ENCODE measurements around the gene FOXK2. TPM values are rescaled to one million over a fixed set of nuclear protein-coding genes. Genes with fewer than 3 reads are reported as not detected.
A peak's percentile ranks its signal among the peaks of the same experiment; 100 is the strongest.
"Not testable (repeated sequence)": the region's sequence is repeated elsewhere in the genome, so short reads cannot be mapped to it uniquely, and the experiment has no call there.

The FOXK2 gene
- total and polyA plus RNA-seq, 2 experiments from 2014 or later = 22.0 to 63.0 TPM

- Histone ChIP-seq H3K36me3 (peaks cover 39% of the 10 kb centered on the region), H3K27me3 (no peaks in the 10 kb centered on the region), H3K4me1 (ENCODE audit: low read depth) (no peaks in the 10 kb centered on the region), H3K4me3 (no peak overlapping the region), H3K9me3 (ENCODE audit: low read depth) (no peaks in the 10 kb centered on the region), H3K27ac (no peak overlapping the region)
- no peak for TF ChIP-seq CTCF (IDR thresholded peaks at IDR 0.05; ENCODE audit: low read depth, low read length)
- DNase-seq (ENCODE audit: low read depth in 1 of 2, low spot score in 1 of 2) = no peak
These were observed 63.2 kb downstream of the FOXK2 start for GRCh38 chr17:82582709-82583108.

DNA sequence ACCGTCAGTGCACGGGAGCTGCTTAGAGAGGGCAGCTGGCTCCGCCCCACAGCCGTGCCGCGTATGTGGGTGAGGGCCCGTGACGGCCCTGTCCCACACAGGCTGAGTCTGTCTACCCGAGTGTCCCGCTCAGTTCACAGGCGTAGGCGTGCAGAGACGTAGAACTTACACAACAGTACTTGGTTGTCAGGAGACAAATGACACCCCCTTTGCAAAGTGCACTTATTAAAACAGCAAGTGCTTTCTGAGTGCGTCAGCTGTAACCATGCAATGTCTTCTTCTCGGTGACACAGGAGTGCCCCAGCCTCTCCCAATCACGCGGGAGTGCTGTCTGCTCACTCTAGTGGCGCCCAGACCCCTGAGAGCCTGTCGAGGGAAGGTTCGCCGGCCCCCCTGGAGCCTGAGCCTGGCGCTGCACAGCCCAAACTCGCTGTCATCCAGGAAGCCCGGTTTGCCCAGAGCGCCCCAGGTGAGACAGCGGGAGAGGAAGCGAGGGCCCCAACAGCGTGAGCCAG, 64.2 kb downstream of the FOXK2 start:
- H3K4me3 ChIP-seq = no peak overlapping the region
- H3K27ac ChIP-seq = peak overlapping the region; percentile 35
- no peaks in the 10 kb centered on the region for H3K27me3 ChIP-seq
- H3K9me3 ChIP-seq (ENCODE audit: low read depth) = no peaks in the 10 kb centered on the region
- no peaks in the 10 kb centered on the region for H3K4me1 ChIP-seq (ENCODE audit: low read depth)
- peaks cover 37% of the 10 kb centered on the region for H3K36me3 ChIP-seq
- no peak for TF ChIP-seq CTCF (IDR thresholded peaks at IDR 0.05; ENCODE audit: low read depth, low read length)
- DNase-seq (ENCODE audit: low read depth in 1 of 2, low spot score in 1 of 2) = peak in 1 of 2 donors; percentile 29

GRCh38 chr17:82585935-82586575, 66.5 kb downstream of the FOXK2 start:
- peak in 1 of 2 donors; percentile 67 for DNase-seq (ENCODE audit: low read depth in 1 of 2, low spot score in 1 of 2)
- H3K27ac ChIP-seq; H3K4me1 ChIP-seq (ENCODE audit: low read depth); H3K4me3 ChIP-seq; H3K27me3 ChIP-seq; H3K9me3 ChIP-seq (ENCODE audit: low read depth): not testable (repeated sequence)
- H3K36me3 ChIP-seq = peaks cover 32% of the 10 kb centered on the region

DNA sequence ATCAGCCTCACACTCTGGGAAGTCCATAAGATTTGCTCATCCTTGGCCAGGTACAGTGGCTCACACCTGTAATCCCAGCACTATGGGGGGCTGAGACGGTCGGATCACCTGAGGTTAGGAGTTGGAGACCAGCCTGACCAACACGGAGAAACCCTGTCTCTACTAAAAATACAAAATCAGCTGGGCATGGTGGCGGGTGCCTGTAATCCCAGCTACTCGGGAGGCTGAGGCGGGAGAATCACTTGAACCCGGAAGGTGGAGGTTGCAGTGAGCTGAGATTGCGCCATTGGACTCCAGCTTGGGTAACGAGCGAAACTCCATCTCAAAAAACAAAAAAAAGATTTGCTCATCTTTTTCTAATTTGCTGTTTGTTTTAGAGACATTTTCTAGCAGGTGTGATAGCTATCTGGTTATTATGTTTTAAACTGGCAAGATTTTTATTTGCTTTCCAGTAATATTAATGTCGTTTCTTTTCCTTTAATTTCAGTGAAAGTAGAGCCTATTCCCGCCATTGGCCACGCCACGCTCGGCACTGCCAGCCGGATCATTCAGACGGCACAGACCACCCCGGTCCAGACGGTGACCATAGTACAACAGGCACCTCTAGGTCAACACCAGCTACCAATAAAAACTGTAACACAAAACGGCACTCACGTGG, 67.2 kb downstream of the FOXK2 start:
- TF ChIP-seq CTCF (IDR thresholded peaks at IDR 0.05; ENCODE audit: low read depth, low read length) = no peak
- Histone ChIP-seq H3K27me3 (no peaks in the 10 kb centered on the region), H3K4me1 (ENCODE audit: low read depth) (no peaks in the 10 kb centered on the region), H3K9me3 (ENCODE audit: low read depth) (no peaks in the 10 kb centered on the region), H3K27ac (no peak overlapping the region), H3K4me3 (no peak overlapping the region), H3K36me3 (peaks cover 32% of the 10 kb centered on the region)
- no peak for DNase-seq (ENCODE audit: low read depth in 1 of 2, low spot score in 1 of 2)

- Histone ChIP-seq H3K9me3 (ENCODE audit: low read depth) (no peaks in the 10 kb centered on the region), H3K27ac (no peak overlapping the region), H3K4me1 (ENCODE audit: low read depth) (peaks cover 4% of the 10 kb centered on the region), H3K36me3 (peaks cover 26% of the 10 kb centered on the region), H3K27me3 (no peaks in the 10 kb centered on the region), H3K4me3 (no peak overlapping the region)
- no peak for DNase-seq (ENCODE audit: low read depth in 1 of 2, low spot score in 1 of 2)
- TF ChIP-seq CTCF (IDR thresholded peaks at IDR 0.05; ENCODE audit: low read depth, low read length) = no peak
These were observed 67.9 kb downstream of the FOXK2 start for GRCh38 chr17:82587234-82588086.

Measured in cardiac muscle cell (in vitro differentiated cells and primary cell).